HG03064 (cell line): ENCODE data around the gene DLGAP1.
"Not testable (repeated sequence)": the region's sequence is repeated elsewhere in the genome, so short reads cannot be mapped to it uniquely, and the experiment has no call there.

ENCODE experiments used
- ATAC-seq: cut with Tn5 transposase; IDR thresholded peaks from one replicate; pipeline ENCODE4 v1.9.1; 2021; ENCODE audit warnings: low read depth; ENCODE audit not compliant: unreplicated experiment

Gene DLGAP1

GRCh38 chr18:4391859-4392258 is 63.2 kb downstream of the DLGAP1 start:
- no peak for ATAC-seq

GRCh38 chr18:4385876-4386275 is 69.2 kb downstream of the DLGAP1 start:
- no peak for ATAC-seq

- ATAC-seq: no peak
Observed at GRCh38 chr18:4384932-4385331, 70.2 kb downstream of the DLGAP1 start.

GRCh38 chr18:4374564-4374963 is 80.5 kb downstream of the DLGAP1 start:
- ATAC-seq: no peak

- no peak for ATAC-seq
Observed at GRCh38 chr18:4369705-4370104, 85.4 kb downstream of the DLGAP1 start.

- ATAC-seq: no peak
Observed at GRCh38 chr18:4360221-4360715, 94.8 kb downstream of the DLGAP1 start.

GRCh38 chr18:4358618-4359017 is 96.5 kb downstream of the DLGAP1 start:
- no peak for ATAC-seq

GRCh38 chr18:4357579-4357978 is 97.5 kb downstream of the DLGAP1 start:
- no peak for ATAC-seq

- no peak for ATAC-seq
Observed at GRCh38 chr18:4356929-4357328, 98.2 kb downstream of the DLGAP1 start.

GRCh38 chr18:4353853-4354418 is 101.2 kb downstream of the DLGAP1 start:
- no peak for ATAC-seq

GRCh38 chr18:4352746-4353551 is 102.2 kb downstream of the DLGAP1 start:
- no peak for ATAC-seq

- ATAC-seq: no peak
Observed at GRCh38 chr18:4351005-4351404, 104.1 kb downstream of the DLGAP1 start.

- no peak for ATAC-seq
Observed at GRCh38 chr18:4335386-4335785, 119.7 kb downstream of the DLGAP1 start.

GRCh38 chr18:4333043-4333442 is 122.1 kb downstream of the DLGAP1 start:
- ATAC-seq: no peak

- ATAC-seq: no peak
Observed at GRCh38 chr18:4319738-4320677, 135.1 kb downstream of the DLGAP1 start.

GRCh38 chr18:4318311-4318710 is 136.8 kb downstream of the DLGAP1 start:
- no peak for ATAC-seq

GRCh38 chr18:4311945-4312344 is 143.2 kb downstream of the DLGAP1 start:
- not testable (repeated sequence) for ATAC-seq

- no peak for ATAC-seq
Observed at GRCh38 chr18:4311136-4311535, 144.0 kb downstream of the DLGAP1 start.

- no peak for ATAC-seq
Observed at GRCh38 chr18:4309227-4309626, 145.9 kb downstream of the DLGAP1 start.

GRCh38 chr18:4308576-4308975 is 146.5 kb downstream of the DLGAP1 start:
- ATAC-seq: no peak

- no peak for ATAC-seq
Observed at GRCh38 chr18:4299395-4299794, 155.7 kb downstream of the DLGAP1 start.
